HG02840 (cell line): ENCODE results near the gene SOBP.
A peak's percentile ranks its signal among the peaks of the same experiment; 100 is the strongest.

ENCODE experiments used
- ATAC-seq: cut with Tn5 transposase; IDR thresholded peaks from one replicate; pipeline ENCODE4 v1.9.1; 2021; ENCODE audit warnings: mild to moderate bottlenecking, moderate library complexity, moderate number of reproducible peaks; ENCODE audit not compliant: unreplicated experiment, low FRiP score

The SOBP gene

DNA sequence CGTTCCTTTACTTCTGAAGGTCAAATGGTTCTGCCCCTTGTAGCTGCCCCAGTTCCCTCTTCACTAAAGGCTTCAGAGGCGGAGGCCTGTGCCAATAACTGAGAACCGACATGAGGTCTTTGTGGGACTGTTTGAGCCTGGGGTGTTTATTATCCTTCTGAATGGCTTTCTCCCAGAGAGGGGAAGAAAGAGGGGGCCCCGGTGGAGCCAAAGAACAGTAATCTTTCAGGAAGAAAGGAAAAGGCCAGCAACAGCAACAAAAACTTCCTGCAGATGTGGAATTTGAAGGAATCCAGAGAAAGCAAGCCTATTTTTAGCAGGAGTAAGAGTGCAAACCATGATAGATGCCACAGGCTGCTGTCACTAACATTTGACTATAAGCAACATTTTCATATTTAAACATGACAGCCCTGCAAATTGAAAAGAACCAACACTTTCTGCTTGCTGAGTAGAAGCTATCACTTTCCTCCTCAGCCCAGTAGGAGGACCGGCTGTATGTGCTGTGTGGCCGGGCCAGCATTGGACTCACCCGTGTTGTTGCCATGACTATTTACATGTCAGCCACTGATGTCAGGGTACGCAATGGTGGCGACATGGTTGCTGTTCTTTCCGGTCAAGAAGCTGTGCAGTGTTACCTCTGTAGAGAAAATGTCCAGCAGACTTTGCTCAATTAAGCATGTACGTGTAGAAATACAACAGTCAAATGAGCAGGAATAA lies 121.3 kb downstream of the SOBP start:
- ATAC-seq = no peak

DNA sequence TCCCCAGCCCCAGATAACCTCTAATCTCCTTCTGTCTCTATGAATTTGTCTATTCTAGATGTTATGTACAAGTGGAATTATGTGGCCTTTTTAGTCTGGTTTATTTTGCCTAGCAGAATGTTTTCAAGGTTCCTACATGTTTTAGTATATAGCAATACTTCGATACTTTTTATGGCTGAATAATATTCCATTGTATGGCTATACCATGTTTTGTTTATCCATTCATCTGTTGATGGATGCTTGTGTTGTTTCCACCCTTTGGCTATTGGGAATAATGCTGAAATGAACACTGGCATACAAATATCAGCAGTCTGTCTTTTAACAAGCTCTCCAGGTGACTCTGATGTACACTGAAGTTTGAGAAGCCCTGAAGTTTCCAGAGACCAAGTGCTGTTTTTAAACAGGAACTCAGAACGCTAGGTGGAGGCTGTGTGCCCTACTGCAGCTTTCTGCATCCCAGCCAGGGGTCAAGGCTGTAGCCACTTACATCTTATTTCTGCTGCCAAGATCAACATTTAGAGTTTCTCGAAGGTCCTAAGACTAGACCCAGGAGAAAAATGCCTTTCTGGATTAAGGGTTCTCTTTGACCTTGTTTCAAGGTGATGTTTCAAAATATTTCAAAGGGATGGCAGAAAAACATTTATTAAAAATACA lies 123.0 kb downstream of the SOBP start:
- ATAC-seq = no peak

DNA sequence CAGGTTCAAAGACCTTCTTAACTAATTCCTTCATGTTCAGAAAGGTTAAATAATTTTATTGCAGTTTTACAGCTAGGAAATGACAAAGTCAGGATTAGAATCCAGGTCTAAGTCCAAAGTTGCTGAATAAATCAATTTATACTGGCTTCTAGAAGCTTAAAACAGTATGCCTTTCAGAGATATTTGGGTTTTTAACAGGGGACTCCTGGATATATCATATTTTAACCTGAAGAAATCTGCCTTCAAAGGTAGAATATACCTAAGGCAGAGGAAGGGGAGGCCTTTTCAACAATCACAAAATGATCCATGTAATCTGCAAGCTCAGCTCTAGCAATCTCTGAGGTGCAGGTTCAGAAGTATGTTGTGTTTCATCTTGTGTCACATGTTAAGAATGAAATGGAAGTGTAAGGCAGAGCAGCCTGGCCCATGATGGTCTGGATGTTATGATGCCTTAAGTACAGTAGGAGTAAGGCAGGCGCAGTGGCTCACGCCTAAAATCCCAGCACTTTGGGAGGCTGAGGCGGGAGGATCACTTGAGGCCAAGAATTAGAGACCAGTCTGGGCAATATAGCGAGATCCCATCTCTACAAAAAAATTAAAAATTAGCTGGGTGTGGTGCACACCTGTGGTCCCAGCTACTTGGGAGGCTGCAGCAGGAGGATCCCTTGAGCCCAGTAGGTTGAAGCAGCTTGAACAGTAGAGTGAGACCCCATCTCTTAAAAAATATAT lies 123.9 kb downstream of the SOBP start:
- ATAC-seq = no peak

DNA sequence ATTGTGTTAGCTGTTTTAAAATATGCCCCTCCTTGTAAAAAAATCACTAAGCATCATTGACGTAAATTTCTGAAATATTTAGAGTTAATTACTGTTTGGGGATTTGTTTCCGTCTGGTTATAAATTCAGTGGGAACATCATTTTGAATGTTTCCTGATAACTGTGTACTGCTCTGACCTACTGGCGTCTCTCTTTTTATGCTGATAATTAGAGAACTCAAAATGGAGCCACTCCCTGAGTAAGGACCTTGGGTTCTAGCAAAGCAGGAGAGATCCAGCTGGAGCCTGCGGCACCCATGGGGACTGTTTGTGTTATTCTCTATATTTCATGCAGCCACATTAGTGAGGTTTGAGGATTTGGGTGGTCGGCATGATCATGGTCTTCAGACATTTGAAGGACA lies 124.9 kb downstream of the SOBP start:
- no peak for ATAC-seq

DNA sequence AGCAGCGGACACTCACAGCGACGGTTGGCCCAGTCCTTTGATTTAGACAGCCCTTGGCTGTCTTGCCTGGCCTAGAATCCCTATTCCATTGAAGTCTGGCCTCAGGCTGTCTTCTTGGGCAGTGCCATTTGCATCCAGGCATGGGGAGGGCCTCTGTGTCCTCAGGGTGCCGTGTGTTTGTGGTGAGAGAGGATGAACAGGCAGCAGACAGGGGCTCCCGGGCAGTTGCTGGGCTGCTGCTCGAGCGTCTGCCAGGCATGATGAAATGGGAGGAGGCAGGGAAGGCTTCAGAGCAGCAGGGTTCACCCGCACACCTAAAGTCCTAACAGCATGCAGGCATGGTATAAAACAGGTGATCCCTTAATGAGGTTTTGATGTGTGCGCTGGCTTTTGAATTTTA lies 126.9 kb downstream of the SOBP start:
- no peak for ATAC-seq

DNA sequence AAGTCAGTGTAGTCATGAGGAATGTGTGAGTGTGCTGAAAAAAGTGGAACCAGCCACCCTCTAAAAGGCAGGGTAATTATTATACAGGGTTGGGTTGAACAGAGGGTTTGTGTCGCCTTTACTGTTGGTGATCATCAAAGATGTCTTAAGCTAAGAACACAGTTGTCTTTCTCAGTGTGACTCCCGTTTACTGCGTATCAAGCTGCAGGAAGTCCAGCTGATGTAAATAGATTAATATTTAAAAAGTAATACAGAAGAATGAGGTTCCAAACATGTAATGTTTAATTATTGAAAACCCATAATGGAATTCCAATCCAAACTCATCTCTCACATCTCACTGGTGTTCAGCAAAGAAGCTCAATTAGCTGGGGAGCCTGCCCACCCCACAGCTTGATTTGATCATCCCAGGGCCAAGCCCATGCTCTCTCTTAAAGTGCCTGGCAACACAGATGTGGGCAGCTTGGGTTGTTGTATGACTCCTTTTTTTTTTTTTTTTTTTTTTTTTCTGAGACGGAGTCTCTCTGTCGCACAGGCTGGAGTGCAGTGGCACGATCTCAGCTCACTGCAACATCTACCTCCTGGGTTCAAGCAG lies 127.5 kb downstream of the SOBP start:
- no peak for ATAC-seq

DNA sequence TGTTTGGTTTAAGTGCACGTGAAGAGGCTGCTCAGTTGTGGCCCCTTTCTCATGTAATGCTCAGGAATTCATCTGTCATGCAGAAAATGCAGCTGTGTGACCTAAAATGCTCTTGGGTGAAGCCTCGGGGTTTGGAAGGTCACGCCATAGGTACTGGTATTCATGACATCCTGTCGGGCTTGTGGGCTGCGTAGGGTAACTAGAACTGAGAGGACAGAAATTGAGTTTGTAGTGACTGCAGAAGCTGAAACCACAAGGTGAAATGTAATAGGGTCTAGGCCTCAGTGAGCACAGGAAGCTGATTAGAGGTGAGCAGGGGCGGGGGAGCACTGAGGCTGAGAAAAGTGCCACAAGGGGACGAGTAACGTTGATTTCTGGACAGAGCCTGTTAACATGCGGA lies 128.8 kb downstream of the SOBP start:
- ATAC-seq = peak; percentile 93

DNA sequence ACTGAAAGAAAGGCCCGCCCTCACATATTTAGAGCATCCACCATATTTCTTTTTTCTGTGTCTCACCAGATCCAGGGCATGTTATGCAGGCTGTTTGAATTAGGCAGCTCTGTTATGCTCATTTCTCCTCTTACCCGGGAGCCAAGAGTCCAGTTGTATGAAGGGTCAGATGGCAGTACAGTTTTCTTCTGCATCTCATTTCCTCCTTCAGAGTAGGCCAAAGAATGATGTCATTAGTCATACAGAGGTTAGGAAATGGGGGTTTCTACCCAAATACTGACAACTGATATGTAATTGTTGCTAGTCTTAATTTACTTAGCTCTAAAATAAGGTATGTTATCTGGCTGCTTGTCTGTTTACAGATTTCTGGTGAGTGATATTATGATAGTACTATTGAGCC lies 130.8 kb downstream of the SOBP start:
- ATAC-seq = no peak

DNA sequence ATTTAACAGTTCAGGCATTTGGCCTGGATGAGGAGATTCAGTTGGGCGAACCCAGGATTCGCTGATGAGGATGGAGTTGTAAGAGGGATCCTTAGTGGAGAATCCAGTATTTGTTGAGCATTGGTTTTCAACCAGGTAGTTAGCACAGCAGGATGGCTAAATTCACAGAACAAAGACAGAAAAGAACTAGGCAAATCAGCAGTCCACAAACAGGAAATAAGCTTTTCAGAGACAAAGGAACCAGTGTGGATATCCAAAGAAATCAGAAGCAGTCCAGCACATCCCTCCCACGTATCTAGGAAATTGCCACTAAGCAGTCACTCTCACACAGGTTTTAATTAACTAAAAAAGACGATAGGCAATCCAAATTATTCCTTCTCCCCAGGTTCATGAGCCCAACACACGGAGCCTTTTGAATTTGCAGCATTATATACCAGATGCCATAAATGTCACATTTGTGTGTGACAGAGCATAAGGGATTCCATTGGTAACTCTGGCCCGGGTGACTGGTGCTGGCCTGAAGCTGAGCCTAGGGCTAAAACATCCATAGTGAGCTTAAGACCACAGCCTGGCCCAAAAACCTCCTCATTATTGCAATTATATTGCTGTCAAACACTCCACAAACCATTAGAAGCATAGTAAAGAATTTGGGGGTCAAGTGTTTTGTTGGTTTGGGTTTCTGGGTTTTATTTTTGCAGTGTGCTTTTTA lies 131.5 kb downstream of the SOBP start:
- no peak for ATAC-seq

DNA sequence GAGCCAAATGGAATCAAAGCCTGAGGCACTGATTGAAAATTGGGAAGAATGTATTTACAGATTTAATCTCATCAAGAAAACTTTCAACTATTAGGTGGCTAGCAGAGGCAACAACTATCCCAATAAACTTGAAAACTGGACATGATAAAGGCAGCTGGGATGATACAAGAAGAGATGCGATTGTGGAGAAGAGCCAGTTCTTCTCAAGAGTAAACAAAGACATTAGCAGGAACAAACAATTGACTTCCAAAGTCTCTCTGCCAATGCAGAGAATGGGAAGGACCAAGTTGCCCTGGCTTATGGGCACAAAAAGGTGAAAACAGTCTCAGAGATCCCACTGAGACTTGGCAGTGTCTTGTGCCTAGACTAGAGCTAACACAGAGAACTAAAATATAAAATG lies 132.4 kb downstream of the SOBP start:
- no peak for ATAC-seq

DNA sequence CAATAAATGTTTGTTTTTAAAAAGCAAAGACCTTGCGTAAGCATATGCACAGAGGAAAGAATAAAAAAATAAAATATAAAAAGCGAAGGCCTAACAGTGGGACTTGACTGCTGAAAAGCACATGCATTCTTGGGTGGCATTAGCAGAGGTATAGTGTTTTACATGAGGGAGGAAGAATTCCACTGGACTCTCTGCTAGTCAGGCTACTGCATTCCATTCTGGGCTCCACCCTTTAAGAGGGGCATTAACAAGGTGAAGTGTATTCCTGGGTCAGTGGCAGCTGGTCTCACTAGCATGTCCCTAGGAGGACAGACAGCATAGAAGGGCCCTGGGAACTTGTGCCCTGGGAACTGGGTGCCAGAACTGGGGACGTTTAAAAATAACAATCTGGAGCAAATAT lies 134.1 kb downstream of the SOBP start:
- ATAC-seq = no peak

DNA sequence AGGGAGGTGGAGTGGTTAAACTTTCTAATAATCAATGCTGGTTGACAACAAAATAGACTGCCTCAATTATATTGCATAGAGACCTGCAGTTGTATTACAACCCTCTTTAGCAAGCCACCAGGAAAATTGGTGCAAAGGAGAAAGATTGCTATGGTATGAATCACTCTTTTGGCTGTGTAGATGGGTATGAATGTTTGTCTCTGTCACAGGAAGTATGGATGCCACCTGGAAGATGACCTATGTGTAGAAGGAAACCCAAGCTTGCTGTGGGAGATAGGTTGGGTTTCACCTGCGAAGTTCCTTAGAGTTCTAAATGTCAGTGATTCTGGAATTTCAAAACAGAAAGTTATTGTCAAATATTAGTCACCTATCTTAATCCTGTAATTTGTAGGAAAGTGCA lies 134.6 kb downstream of the SOBP start:
- ATAC-seq = no peak

DNA sequence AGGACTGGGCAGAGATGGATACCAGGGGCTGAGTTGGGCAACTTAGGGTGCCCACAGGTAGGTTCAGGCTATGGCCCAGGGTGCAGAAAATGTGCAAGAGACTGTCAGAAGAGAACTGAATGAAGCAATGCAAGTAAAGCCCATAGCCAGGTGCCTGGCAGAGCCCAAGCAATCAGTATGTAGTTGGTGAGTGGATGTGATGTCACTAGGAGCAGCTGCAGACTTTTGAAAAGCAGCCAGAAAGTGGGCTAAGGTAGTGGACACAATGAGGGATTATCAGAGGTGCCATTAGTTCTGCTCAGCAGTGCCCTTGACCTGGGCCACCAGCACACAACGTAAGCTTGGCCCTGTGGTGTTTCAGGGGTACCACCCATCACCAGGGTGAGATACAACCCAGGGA lies 135.3 kb downstream of the SOBP start:
- ATAC-seq = no peak

DNA sequence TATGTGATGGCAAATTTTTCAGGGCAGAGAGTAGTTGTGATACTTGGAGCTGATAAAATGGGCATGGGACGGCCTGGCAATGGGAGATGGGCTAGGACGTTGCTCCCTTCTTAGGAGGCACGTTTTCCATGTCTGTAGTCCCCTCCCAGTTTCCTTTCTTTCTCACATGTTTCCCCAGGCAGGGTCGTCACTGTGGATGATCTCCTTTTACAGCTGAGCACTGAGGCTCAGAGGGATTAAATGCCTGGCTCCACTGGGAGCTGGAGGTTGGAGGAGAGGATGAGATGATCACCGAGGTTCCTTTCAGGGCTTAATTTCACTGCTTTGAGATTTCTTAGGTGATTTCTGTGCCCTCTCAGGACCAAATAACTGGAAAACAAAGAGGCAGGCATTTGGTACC lies 136.7 kb downstream of the SOBP start:
- no peak for ATAC-seq

DNA sequence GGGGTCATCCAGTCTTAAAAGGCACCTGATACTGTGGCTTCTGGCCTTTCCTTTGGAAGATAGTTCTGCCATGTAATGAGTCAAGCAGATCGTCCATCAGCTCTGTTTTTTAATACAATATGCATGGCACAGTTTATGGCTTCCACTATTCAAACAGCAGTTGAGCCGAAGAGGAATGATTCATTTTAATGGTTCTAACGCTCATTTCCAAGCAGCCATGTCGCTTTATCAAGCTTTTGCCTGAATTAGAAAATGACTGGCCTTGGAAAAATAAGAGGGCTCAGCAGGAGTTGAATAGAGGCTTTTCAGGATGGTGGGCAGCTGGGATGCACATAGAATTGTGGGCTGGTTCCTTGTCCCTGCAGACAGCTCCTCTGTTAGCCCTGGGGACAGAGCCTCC lies 138.1 kb downstream of the SOBP start:
- no peak for ATAC-seq

DNA sequence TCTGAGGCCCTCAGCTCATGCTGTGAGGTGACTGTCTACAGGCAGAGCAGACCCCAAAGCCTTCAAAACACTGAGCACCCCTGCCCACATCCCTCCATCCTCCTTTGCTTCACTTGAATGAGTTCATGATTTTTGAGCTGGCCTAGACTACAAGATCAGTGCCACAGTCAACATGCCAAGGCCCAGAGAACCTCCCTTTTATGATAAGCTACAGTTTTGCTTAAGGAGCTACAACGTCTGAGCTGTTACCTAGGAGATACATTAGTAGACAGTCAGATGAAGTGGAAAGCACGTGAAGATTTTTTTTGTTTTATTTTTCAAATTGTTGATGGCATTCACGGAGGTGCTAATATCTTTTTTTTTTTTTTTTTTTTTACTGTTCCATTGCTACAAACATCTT lies 139.0 kb downstream of the SOBP start:
- no peak for ATAC-seq

DNA sequence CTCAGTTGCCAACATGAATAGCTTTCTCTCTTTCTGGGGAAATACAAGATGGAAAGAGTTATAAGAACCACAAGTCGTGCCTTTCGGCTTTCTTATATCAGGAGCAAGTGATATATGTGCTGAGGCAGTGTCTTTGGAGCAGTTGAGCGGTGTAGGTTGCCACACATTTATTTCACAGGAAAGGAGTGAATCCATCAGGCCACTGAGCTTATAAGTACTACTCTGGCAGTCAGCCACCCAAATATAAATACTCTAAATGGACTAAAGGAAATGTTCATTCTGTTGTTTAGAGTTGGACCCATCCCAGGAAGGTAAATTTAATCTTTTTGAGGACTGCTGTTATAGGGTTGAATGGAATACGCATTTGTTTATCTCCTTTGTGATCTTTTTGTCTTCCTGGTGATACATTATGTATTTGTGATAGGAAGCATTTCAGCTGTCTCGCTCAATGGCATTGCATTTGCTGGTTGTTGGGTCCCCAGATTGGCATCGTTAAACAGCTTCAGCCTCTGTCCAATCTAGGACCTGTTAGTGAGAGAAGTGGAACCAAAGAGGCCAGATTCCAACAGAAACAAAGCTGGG lies 139.7 kb downstream of the SOBP start:
- ATAC-seq = no peak

DNA sequence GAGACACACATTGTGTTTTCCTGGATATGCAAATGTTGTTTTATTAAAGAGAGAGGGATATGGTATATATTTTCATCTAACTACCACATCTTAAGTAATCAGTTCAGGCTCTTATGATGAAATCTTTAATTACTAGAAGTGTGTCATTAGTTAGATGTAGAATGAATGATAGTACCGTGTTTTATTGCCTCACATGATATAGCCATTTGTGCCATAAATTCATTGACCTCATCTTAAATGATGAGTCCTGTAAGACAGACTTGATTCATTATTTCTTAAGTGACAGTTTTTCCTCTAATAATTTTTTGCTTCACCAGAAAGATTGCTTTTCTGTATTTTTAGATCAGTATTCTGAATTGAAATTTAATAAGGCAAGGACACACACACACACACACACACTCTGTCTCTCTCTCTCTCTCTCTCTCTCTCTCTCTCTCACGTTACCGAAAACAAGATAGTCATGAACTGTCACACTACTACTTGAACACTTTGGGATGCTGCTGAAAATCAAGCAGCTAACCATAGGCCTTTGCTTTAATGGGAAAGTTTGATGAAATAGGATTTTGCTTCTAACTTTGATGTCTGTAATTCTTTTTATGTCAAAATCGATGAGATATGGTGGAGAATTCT lies 140.5 kb downstream of the SOBP start:
- no peak for ATAC-seq

DNA sequence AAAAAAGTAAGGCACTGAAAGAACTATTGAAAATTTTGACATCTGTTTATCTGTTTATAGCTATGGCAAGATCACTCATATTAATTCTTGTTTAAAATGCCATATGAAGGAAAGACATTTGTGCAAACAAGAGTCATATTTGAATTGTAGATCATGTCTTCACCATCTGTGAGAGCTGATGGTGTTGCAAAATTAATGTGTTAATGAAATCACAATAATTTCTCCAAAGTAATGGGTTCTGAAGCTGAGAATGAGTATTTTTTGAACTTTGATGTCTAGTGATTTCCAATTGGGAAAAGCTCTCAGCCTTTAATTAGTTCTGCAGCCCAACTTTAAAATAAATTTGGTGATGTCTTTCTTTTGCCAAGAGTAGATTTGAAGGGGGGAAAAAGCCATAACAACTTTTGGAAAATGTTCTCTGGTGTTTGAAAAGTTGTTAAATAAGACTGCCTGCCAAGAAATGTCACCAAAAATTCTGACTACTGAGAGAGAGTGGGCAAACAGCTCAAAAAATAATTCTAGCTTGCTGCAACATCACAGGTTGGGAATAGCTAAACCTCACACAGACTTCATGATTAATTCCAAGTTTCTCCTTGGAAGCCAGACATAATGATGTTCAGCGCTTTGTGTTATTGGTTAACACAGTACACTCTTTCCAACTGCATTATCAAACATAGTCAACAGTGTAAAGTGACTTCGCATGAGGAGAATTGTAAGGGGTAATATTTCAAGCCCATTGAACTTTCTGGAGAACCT lies 142.6 kb downstream of the SOBP start:
- no peak for ATAC-seq
